ENCODE measurements around the gene LYL1. TPM values are rescaled to one million over a fixed set of nuclear protein-coding genes. Genes with fewer than 3 reads are reported as not detected.

LYL1 gene
- total RNA-seq, 1 experiment from 2014 or later, result 0.63 TPM

- Histone ChIP-seq H3K4me2 (ENCODE audit: insufficient read depth, insufficient read length, low read length) (no peak overlapping the region), H3K27me3 (ENCODE audit: insufficient read depth, low read length) (no peaks in the 10 kb centered on the region; the same call in 1 of the 2 replicates)
Measured at GRCh38 chr19:13087795-13088537, 14.7 kb downstream of the LYL1 start.

More at GRCh38 chr19:13087795-13088537, 14.7 kb downstream of the LYL1 start:
- Mint-ChIP-seq H3K4me3 (peak overlapping the region in 1 of 2 experiments; percentile 44; a peak in 1 of 5 replicates), H3K9me3 (no peaks in the 10 kb centered on the region), H3K27ac (peak overlapping the region in 1 of 3 experiments; percentile 40; a peak in 1 of 7 replicates), H3K27me3 (ENCODE audit: low read depth) (peaks cover 56% of the 10 kb centered on the region), H3K36me3 (ENCODE audit: insufficient read depth in 1 of 3, low read depth in 3 of 3) (no peaks in the 10 kb centered on the region), H3K4me1 (peaks cover 16 to 39% of the 10 kb centered on the region in 2 experiments)
- H3K14ac ChIP-seq (ENCODE audit: insufficient read depth, low read length), result no peak overlapping the region
- H3K56ac ChIP-seq (ENCODE audit: insufficient read length, low read depth, low read length), result no peak overlapping the region
- no peak overlapping the region for H3K27ac ChIP-seq (ENCODE audit: insufficient read length, low read depth, low read length)
- H2BK15ac ChIP-seq (ENCODE audit: low read depth, low read length), result no peak overlapping the region
- H3K23me2 ChIP-seq (ENCODE audit: insufficient read length, low read depth, low read length, poor library complexity, severe bottlenecking), result peaks cover 1% of the 10 kb centered on the region
- H4K8ac ChIP-seq (replicated peaks; ENCODE audit: insufficient read length, low read depth, low read length), result no peak overlapping the region
- no peak overlapping the region for H4K5ac ChIP-seq (ENCODE audit: insufficient read length, low read depth, low read length)
- no peak overlapping the region for H4K91ac ChIP-seq (ENCODE audit: insufficient read length, low read depth, low read length)
- H3K9me3 ChIP-seq (ENCODE audit: control insufficient read depth, low read depth, low read length), result no peaks in the 10 kb centered on the region
- H3K79me2 ChIP-seq (ENCODE audit: insufficient read depth, low read length), result no peaks in the 10 kb centered on the region
- H3K23ac ChIP-seq (ENCODE audit: insufficient read length, low read depth, low read length), result no peak overlapping the region
- H2AK5ac ChIP-seq (ENCODE audit: insufficient read length, low read length), result no peak overlapping the region
- no peak overlapping the region for H3T11ph ChIP-seq (ENCODE audit: low read length)
- no peaks in the 10 kb centered on the region for H3K79me1 ChIP-seq (ENCODE audit: insufficient read depth, low read depth, low read length, poor library complexity, severe bottlenecking)
- no peak overlapping the region for H2BK5ac ChIP-seq (ENCODE audit: insufficient read length, low read length)
- no peak overlapping the region for H2BK20ac ChIP-seq (ENCODE audit: low read depth, low read length, poor library complexity, severe bottlenecking)
- no peaks in the 10 kb centered on the region for H4K20me1 ChIP-seq (ENCODE audit: control insufficient read depth, insufficient read depth, insufficient read length)
- no peak overlapping the region for H2AFZ ChIP-seq (ENCODE audit: low read length)
- no peak overlapping the region for H3K9ac ChIP-seq (ENCODE audit: extremely low read depth, insufficient read length, low read length)
- no peak overlapping the region for H3K18ac ChIP-seq (ENCODE audit: insufficient read length, low read depth, low read length)
- H3K4ac ChIP-seq (ENCODE audit: low read depth, low read length), result no peak overlapping the region
- TF ChIP-seq, protein P1, sequence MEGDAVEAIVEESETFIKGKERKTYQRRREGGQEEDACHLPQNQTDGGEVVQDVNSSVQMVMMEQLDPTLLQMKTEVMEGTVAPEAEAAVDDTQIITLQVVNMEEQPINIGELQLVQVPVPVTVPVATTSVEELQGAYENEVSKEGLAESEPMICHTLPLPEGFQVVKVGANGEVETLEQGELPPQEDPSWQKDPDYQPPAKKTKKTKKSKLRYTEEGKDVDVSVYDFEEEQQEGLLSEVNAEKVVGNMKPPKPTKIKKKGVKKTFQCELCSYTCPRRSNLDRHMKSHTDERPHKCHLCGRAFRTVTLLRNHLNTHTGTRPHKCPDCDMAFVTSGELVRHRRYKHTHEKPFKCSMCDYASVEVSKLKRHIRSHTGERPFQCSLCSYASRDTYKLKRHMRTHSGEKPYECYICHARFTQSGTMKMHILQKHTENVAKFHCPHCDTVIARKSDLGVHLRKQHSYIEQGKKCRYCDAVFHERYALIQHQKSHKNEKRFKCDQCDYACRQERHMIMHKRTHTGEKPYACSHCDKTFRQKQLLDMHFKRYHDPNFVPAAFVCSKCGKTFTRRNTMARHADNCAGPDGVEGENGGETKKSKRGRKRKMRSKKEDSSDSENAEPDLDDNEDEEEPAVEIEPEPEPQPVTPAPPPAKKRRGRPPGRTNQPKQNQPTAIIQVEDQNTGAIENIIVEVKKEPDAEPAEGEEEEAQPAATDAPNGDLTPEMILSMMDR (conservative IDR thresholded peaks at IDR 0.05), result no peak
- H2BK12ac ChIP-seq (ENCODE audit: insufficient read length, low read depth, low read length), result no peak overlapping the region
- no peak for DNase-seq
- WGBS (ENCODE audit: extremely low coverage, insufficient read length, low lambda C conversion rate), result no CpG with 5 or more reads among the region's 37 CpGs
- H3K4me1 ChIP-seq (ENCODE audit: insufficient read depth, low read length), result peaks cover 2% of the 10 kb centered on the region; the same call in 1 of the 2 replicates
- no peak overlapping the region for H2BK120ac ChIP-seq (ENCODE audit: low read depth, low read length, poor library complexity, severe bottlenecking)

All from H9 (cell line).